ENCODE data around the gene SFRP4. TPM values are rescaled to one million over a fixed set of nuclear protein-coding genes. Genes with fewer than 3 reads are reported as not detected.

SFRP4 gene
- total and polyA plus RNA-seq, 9 of the 15 experiments (the other 6 are each of a cell fraction or from before 2014, with no cell fraction given), result not detected

DNA sequence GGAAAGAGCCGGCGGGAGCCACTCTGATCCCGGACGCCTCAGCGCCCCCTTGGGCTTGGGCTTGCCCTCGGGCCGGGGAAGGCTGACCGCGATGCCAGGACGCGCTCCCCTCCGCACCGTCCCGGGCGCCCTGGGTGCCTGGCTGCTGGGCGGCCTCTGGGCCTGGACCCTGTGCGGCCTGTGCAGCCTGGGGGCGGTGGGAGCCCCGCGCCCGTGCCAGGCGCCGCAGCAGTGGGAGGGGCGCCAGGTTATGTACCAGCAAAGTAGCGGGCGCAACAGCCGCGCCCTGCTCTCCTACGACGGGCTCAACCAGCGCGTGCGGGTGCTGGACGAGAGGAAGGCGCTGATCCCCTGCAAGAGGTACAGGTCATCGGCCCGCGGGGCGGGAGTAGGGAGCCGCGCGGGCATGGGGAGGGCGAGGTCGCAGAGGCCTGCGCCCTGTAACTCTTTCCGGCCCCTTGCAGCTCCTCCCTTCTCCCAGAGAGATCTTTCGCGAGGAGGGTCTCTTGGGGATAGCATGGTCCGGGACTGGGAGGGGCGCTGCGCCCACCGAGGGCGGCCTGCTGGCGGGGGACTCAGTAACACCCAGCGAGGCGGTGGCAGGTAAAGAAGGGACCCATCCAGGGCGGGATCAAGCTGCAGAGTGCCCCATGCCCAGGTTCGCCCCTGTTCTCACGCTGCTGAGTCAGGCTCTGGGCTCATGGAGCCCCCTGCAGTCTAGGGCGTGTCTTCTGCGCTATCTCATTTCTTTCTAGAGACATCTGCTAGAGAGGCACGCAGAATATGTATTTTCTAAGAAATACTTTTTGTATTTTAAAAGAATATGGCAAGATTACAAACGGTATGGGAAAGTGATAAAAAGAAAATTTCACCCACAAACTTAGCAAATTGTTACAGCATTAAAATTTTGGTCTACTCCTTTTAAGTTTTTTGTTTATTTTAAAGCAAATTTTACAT is 4.5 kb upstream of the SFRP4 start (continued):
- TF ChIP-seq SRF (CRISPR knock-in tag; IDR thresholded peaks at IDR 0.05), result no peak
- TF ChIP-seq POLR2B (IDR thresholded peaks at IDR 0.05; ENCODE audit: low read depth, partially characterized antibody), result no peak
- TF ChIP-seq KLF6 (CRISPR knock-in tag; IDR thresholded peaks at IDR 0.05; ENCODE audit: borderline replicate concordance), result no peak
- TF ChIP-seq THRAP3 (IDR thresholded peaks at IDR 0.05; ENCODE audit: borderline replicate concordance), result no peak
- no peak for TF ChIP-seq ZNF699 (CRISPR knock-in tag; IDR thresholded peaks at IDR 0.05; ENCODE audit: insufficient replicate concordance)
- TF ChIP-seq GABPB1 (CRISPR knock-in tag; IDR thresholded peaks at IDR 0.05), result no peak
- peak; percentile 74 for TF ChIP-seq CBFA2T3 (IDR thresholded peaks at IDR 0.05)
- TF ChIP-seq ZNF23 (CRISPR knock-in tag; IDR thresholded peaks at IDR 0.05), result no peak
- no peak for TF ChIP-seq NCOA6 (IDR thresholded peaks at IDR 0.05)
- no peak for TF ChIP-seq ZNF561 (CRISPR knock-in tag; conservative IDR thresholded peaks at IDR 0.05)
- no peak for TF ChIP-seq MTA3 (IDR thresholded peaks at IDR 0.05; ENCODE audit: borderline replicate concordance)
- no peak for TF ChIP-seq RFX7 (CRISPR knock-in tag; IDR thresholded peaks at IDR 0.05)
- TF ChIP-seq, protein P1, sequence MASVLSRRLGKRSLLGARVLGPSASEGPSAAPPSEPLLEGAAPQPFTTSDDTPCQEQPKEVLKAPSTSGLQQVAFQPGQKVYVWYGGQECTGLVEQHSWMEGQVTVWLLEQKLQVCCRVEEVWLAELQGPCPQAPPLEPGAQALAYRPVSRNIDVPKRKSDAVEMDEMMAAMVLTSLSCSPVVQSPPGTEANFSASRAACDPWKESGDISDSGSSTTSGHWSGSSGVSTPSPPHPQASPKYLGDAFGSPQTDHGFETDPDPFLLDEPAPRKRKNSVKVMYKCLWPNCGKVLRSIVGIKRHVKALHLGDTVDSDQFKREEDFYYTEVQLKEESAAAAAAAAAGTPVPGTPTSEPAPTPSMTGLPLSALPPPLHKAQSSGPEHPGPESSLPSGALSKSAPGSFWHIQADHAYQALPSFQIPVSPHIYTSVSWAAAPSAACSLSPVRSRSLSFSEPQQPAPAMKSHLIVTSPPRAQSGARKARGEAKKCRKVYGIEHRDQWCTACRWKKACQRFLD (CRISPR knock-in tag; IDR thresholded peaks at IDR 0.05), result no peak
- TF ChIP-seq PML (IDR thresholded peaks at IDR 0.05; ENCODE audit: low read length), result no peak
- TF ChIP-seq, protein P2, sequence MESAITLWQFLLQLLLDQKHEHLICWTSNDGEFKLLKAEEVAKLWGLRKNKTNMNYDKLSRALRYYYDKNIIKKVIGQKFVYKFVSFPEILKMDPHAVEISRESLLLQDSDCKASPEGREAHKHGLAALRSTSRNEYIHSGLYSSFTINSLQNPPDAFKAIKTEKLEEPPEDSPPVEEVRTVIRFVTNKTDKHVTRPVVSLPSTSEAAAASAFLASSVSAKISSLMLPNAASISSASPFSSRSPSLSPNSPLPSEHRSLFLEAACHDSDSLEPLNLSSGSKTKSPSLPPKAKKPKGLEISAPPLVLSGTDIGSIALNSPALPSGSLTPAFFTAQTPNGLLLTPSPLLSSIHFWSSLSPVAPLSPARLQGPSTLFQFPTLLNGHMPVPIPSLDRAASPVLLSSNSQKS (CRISPR knock-in tag; IDR thresholded peaks at IDR 0.05), result no peak
- TF ChIP-seq CEBPG (CRISPR knock-in tag; IDR thresholded peaks at IDR 0.05), result no peak
- TF ChIP-seq CEBPG (tag; conservative IDR thresholded peaks at IDR 0.05 in 1 of 2, IDR thresholded peaks at IDR 0.05 in 1 of 2), result no peak
- no peak for TF ChIP-seq RBM34 (IDR thresholded peaks at IDR 0.05; ENCODE audit: borderline replicate concordance, insufficient read depth, low read length)
- TF ChIP-seq PHB2 (IDR thresholded peaks at IDR 0.05; ENCODE audit: low read depth), result no peak
- TF ChIP-seq CBX1 (IDR thresholded peaks at IDR 0.05; ENCODE audit: low read depth), result no peak
- peak; percentile 46 for TF ChIP-seq CBFA2T2 (conservative IDR thresholded peaks at IDR 0.05)
- TF ChIP-seq MEIS2 (IDR thresholded peaks at IDR 0.05; ENCODE audit: partially characterized antibody), result no peak
- TF ChIP-seq, protein P3, sequence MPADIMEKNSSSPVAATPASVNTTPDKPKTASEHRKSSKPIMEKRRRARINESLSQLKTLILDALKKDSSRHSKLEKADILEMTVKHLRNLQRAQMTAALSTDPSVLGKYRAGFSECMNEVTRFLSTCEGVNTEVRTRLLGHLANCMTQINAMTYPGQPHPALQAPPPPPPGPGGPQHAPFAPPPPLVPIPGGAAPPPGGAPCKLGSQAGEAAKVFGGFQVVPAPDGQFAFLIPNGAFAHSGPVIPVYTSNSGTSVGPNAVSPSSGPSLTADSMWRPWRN (IDR thresholded peaks at IDR 0.05; ENCODE audit: low read depth), result no peak
- TF ChIP-seq MCM3 (IDR thresholded peaks at IDR 0.05), result no peak
